NCI-H82 treated with DMSO at 0.1 percent for 48 hours (cell line): ENCODE results near the gene AHNAK.

Experiments
- DNase-seq: peaks from one replicate; lab custom pipeline; 2025; ENCODE audit not compliant: unreplicated experiment; lab: John Stamatoyannopoulos, UW

Gene AHNAK

DNA sequence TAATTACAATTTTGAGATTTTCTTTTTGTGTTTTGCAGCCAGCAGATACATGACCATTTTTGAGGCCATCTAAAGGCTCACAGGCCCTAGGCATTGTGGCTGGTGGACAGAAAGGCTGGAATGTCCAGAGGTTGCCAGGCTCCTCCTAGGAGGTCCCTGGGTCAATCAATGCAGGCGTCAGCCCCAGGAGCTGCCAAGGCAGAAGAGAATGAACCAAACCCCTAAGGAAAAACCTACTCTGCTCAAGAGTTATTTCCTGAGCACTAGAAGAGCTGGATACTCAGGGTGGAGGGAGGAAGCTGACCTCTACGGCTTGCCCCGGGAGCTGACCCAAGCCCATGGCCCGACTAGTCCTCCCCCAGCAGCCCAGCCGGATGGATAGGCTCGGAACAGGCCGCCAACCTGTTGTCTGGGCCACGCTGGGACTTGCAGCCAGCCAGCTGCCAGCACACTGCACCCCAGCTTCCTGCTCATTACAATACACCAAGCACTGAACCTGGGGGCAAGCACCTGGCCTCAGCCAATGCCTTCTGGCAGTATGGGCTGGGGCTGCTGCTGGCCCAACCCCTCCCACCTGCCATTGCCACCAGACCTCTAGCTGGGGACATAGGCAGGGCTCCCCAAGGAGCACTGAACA, 133.4 kb downstream of the AHNAK start:
- no peak for DNase-seq

- DNase-seq: no peak
Measured at GRCh38 chr11:62411524-62411923, 135.1 kb downstream of the AHNAK start.

- no peak for DNase-seq
Measured at GRCh38 chr11:62410972-62411371, 135.6 kb downstream of the AHNAK start.

DNA sequence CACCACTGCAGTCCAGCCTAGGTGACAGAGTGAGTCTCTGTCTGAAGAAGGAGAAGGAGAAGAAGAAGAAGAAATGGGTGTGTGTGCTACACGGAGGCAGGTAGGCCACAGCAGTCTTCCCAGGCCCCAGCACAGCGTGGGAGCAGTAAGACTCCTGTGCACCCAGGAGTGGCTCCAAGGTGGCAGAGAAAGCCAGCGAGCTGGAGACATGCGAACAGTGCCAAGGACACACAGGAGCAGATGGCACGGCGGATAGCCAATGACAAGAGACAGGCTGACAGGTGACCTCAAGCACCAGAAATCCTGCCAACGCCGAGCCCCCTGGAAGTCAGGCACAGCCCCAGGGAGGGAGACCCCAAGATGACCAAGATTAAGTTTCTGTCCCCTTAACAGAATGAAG, 136.8 kb downstream of the AHNAK start:
- no peak for DNase-seq

- no peak for DNase-seq
Measured at GRCh38 chr11:62406034-62406433, 140.6 kb downstream of the AHNAK start.

GRCh38 chr11:62404901-62405300, 141.7 kb downstream of the AHNAK start:
- no peak for DNase-seq

DNA sequence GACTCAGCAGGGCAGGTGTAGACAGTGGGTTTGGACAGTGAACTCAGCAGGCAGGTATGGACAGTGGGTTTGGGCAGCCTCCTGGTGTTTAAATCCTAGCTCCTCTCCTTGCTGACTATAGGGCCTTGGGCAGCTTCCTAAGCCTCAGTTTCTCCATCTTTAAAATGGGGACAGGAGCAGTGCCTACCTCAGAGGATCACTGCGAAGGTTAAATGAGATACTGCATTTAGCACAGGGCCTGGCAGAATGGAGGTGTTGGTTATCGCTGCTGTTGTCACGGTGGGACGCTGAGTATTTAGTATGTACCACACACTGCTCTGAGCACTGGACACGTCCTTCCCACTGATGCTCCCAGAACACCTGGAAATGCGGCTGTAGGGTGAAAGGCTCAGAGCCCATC, 142.2 kb downstream of the AHNAK start:
- no peak for DNase-seq

- no peak for DNase-seq
Measured at GRCh38 chr11:62402960-62403730, 143.5 kb downstream of the AHNAK start.

DNA sequence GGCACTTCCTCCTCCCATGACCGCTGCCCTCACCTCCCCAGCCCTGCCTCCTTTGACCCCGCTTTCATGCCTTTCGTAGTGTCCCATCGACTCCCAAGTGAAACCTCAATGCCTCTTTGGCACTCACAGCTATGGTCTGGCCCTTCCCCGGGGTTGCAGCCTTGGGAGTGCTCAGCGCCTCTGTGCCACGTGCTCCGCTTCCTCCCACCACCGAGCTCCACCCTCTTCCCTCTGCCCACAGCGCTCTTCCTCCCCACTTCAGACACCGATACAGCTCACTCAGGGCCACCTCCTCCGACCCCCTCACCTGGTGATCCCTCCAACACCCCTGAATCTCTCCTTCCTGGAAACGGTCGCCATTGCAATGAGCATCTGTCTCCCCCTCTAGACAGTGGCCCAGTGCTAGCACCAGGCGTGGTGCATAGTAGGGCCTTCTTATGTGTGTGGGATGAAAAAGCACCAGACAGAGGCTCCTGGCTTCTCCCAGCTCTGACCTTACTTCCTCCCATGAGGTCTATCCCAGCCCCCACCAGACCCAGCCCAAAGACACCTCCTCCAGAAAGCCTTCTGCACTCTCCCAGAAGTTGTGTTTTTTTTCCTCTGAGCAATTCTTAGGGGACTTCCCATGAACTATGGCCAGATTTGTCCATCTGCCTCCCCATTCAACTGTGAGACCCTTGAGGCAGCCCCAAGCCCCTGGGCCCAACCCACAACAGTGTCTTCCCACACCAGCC, 144.2 kb downstream of the AHNAK start:
- no peak for DNase-seq

GRCh38 chr11:62401811-62402210, 144.8 kb downstream of the AHNAK start:
- no peak for DNase-seq

- no peak for DNase-seq
Measured at GRCh38 chr11:62401356-62401755, 145.2 kb downstream of the AHNAK start.

GRCh38 chr11:62400760-62401159, 145.8 kb downstream of the AHNAK start:
- DNase-seq: no peak

DNA sequence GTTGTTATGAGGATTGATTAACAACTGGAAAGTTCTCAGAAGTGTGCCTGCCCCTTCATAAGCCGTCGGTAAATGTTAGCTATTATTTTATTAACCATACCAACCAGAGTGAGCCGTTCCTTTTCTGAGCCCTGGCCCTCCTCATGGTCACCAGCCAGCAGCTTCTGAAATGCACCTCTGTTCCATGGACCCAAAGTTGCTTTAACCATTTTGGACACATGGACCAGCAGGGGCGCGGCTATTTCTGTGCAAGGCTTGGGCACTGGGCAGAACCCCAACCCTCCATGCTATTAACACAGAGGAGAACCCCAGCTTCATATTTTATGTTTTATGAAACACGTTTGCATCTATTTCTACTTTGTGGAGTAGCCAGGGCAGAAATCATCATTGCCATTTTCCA, 146.3 kb downstream of the AHNAK start:
- DNase-seq: no peak

- no peak for DNase-seq
Measured at GRCh38 chr11:62399878-62400266, 146.7 kb downstream of the AHNAK start.

GRCh38 chr11:62399172-62399877, 147.3 kb downstream of the AHNAK start:
- no peak for DNase-seq

DNA sequence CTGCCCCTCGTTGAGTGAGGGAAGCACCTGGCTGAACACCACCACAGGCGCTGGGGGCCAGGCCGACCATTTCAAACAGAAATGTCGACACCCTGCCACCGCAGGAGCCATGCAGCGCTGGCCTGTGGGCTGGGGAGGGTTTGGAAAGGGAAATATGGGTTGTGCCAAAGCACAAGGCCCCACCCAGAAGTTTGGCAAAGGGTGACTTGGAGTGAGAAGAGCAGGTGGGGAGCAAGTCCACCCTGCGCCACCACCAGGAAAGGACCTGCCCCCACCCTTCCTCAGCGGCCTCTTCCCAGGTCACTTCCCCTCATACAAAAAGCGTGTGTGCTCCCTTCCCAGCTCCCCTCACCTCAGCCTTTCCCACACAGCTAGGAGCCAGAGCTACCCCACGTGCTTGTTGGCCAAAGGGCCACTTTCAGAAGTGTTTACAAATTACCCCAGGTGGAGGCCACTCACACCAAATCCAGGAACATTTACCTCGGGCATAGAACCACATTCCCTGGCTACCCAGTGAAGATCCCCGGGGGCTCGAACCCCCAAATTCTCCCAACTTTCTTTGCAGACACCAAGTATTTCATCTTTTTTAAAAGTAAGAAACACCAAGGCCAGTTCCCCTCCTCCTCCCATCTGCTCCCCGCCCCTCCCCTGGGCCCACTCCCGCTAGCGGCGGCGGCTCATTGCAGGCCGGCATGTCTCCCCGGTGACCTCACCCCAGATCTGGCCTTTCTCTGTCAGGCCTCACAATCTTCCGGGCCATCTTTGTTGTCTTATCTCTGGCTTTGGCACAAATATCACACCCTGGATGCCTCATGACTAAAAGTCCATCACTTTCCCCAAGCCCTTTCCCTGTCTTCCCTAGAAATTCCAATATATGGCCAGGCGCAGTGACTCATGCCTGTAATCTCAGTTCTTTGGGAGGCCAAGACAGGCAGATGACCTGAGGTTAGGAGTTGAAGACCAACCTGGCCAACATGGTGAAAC, 148.3 kb downstream of the AHNAK start:
- no peak for DNase-seq

DNA sequence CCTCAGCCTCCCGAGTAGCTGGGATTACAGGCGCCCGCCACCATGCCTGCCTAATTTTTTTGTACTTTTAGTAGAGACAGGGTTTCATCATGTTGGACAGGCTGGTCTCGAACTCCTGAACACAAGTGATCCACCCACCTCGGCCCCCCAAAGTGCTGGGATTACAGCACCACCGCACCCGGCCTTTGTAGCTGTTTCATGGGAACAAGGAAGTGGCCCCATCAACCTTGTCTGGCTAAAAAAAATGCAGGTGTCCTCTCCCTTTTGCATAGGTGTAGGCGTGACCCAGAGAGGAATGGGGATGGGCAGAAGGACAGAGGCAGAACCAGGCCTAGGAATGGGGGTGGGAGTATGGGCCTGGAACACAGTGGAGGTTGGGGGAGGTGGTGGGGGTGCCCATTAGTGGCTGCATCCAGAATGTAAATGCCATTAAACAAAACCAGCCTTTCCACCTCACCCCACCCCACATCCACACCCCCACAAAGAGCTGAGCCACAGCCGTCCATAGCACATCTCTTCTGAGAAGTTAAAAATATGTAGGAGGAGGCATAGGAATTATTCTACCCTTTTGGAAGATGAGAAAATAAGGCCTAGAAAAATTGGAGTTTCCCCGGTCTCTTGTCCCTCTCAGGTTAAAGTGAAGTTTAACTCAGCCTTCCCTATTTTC, 150.6 kb downstream of the AHNAK start:
- no peak for DNase-seq

DNA sequence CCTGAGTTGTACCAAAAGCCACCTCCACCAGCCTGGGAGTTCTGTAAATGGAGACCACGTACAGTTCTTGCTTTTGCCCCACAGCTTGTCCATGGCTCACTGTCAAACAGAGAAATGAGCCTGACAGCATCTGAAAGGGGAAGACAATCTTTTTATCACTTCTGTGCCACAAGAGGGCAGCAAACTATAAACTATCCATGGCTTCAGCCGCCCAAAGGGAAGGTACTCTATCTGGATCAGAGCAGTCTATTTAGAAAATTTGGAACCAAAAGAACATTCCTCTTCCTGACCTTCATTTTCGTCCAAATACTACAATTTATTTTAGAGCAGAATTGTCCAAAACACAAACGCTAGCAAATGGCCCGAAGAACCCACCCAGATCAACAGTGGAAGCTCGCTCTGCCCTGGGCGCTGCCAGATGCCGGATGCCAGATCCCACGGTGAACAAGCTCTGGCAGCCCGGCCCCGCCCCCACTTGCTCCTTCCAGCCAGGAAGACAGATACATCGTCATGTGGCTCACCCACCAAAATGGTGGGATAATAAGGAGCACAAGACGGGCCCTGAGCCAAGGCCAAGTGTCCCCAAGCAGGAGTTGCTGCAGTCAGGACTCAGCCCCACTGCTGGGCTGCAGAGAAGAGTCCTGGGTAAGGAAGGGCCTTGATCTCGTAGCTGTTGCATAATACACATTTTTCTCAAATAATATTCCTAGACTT, 151.6 kb downstream of the AHNAK start:
- peak; percentile 60 for DNase-seq

GRCh38 chr11:62393735-62394134, 152.9 kb downstream of the AHNAK start:
- DNase-seq: peak; percentile 9
